AG04450 (cell line): Measurements from ENCODE around the gene FHL1. TPM values are rescaled to one million over a fixed set of nuclear protein-coding genes. Genes with fewer than 3 reads are reported as not detected.

Experiments
- CTCF ChIA-PET: fragments of 300-600, 350-600 bp; formaldehyde crosslinking; extraction: SDS; loops from one replicate; lab custom pipeline; 2022; ENCODE audit warnings: antibody characterized with exemption, inconsistent platforms; lab: Charles Lee
- POLR2A ChIA-PET: fragments of 350-600 bp; formaldehyde crosslinking; extraction: SDS; loops from one replicate; lab custom pipeline; 2021; ENCODE audit warnings: antibody characterized with exemption, inconsistent platforms; lab: Yijun Ruan, JAX
- DNase-seq: peaks from one replicate; pipeline ENCODE4 v3.0.0-alpha.2; 2011; ENCODE audit warnings: low read depth, low spot score
- H3K27ac ChIP-seq: one replicate; pipeline ENCODE4 v1.5.1; 2012; ENCODE audit warnings: low read depth, low read length, control low read depth
- H3K27me3 ChIP-seq: one replicate; pipeline ENCODE4 v1.6.0; 2012; ENCODE audit warnings: low read length; ENCODE audit not compliant: control insufficient read depth, insufficient read depth
- H3K4me3 ChIP-seq: 2 replicates; pipeline ENCODE4 v1.5.1; 2011; ENCODE audit warnings: mild to moderate bottlenecking, low read depth, low read length, control low read depth
- H3K9me3 ChIP-seq: 2 replicates; pipeline ENCODE4 v1.5.1; 2012; ENCODE audit warnings: low read length; ENCODE audit not compliant: control insufficient read depth, insufficient read depth
- polyA plus RNA-seq: library from polyadenylated mRNA; depleted of rRNA; stranded (reverse); fragments of >200 nt; gene quantifications from 2 replicates; pipeline ENCODE4 v1.2.3, GENCODE V29; 2011
- TF ChIP-seq, protein P1 (sequence below): IDR thresholded peaks from 2 replicates; pipeline ENCODE4 v1.5.1; 2011; ENCODE audit warnings: low read depth, low read length, control low read depth, inconsistent platforms

FHL1 gene
- polyA plus RNA-seq, 1 experiment = 158 TPM

DNA sequence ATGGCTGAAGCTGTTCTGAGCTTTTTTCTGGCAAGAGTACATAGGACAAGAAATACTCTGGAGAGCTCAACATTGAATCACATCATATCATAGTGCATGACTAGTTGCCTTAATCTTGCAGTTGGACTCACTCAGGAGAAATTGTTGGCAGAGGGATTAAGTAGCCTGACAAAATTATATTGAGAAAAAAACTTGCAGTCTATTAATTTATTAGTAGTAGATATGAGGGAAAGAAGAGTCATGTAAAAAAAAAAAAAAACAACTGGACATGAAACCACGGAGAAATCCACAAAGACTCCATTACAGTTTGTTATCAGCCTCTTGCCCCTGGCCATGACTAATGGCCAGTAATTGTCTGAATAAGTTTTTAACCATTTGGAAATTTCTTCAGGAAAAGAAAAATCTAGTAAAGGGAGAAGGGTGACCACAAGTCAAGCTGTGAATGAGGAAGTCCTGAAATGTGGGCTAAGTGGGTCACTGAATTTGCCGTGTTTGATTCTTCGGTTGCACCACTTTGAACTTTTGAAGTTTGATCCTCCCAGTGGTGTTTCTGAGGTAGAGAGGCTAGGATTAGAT is 45.6 kb downstream of the FHL1 start:
- POLR2A ChIA-PET = interaction anchor here (1.0 to 1.1 kb wide), 2 partner anchors 16 to 17 kb away, joined by 3 to 5 read pairs; no protein-coding TSS in a partner anchor
- CTCF ChIA-PET = interaction anchor here (1.0 kb wide), 1 partner anchor 16 kb away, joined by 5 read pairs; no protein-coding TSS in a partner anchor
- no peaks in the 10 kb centered on the region for H3K27me3 ChIP-seq
- TF ChIP-seq, protein P1, sequence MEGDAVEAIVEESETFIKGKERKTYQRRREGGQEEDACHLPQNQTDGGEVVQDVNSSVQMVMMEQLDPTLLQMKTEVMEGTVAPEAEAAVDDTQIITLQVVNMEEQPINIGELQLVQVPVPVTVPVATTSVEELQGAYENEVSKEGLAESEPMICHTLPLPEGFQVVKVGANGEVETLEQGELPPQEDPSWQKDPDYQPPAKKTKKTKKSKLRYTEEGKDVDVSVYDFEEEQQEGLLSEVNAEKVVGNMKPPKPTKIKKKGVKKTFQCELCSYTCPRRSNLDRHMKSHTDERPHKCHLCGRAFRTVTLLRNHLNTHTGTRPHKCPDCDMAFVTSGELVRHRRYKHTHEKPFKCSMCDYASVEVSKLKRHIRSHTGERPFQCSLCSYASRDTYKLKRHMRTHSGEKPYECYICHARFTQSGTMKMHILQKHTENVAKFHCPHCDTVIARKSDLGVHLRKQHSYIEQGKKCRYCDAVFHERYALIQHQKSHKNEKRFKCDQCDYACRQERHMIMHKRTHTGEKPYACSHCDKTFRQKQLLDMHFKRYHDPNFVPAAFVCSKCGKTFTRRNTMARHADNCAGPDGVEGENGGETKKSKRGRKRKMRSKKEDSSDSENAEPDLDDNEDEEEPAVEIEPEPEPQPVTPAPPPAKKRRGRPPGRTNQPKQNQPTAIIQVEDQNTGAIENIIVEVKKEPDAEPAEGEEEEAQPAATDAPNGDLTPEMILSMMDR = no peak
- no peak for DNase-seq
- no peaks in the 10 kb centered on the region for H3K9me3 ChIP-seq
- H3K4me3 ChIP-seq = no peak overlapping the region
- no peak overlapping the region for H3K27ac ChIP-seq

DNA sequence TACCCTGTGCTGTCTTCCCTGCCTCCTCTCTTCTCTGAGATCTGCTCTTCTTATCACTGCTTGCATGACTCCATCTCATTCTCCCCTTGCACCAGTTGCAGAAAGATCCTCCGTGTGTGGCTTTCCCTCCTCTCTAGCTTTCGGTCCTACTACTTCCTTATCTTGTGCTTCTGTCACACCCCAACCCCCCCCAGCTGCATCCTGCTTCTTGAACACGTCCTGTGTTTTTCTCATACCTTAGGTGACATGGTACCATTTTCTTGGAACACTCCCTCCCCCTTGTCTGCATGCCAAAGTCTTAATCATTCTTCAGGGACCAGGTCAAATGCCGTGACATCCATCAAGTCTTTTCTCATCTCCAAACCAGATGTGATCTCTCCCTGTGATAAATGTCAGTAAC is 46.4 kb downstream of the FHL1 start:
- no peak for DNase-seq
- no peaks in the 10 kb centered on the region for H3K27me3 ChIP-seq
- TF ChIP-seq, protein P1 = no peak
- no peak overlapping the region for H3K27ac ChIP-seq
- no peak overlapping the region for H3K4me3 ChIP-seq
- CTCF ChIA-PET = no interaction called here
- H3K9me3 ChIP-seq = no peaks in the 10 kb centered on the region
- POLR2A ChIA-PET = interaction anchor here (1.1 kb wide), 1 partner anchor 15 kb away, joined by 3 read pairs; no protein-coding TSS in a partner anchor

DNA sequence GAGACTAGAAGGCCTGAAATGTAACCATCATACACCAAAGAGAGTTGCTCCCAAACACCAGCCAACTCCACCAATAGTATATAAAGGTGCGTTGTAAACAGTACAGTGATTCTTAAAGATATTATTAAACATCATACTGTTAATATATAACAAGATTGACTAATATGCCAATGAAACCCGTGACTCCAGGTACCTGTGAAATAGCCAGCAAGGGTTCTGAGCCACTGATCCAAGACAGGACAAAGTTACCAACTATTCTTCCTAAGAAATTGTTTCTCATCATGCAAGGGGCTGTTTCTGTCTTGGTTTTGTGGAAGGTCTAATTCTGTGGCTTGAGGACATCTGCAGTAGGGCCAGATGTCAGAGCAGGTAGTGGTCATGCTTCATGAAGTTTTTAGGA is 47.2 kb downstream of the FHL1 start:
- Histone ChIP-seq H3K27me3 (no peaks in the 10 kb centered on the region), H3K9me3 (no peaks in the 10 kb centered on the region), H3K27ac (no peak overlapping the region), H3K4me3 (no peak overlapping the region)
- ChIA-PET POLR2A (no interaction called here), CTCF (no interaction called here)
- TF ChIP-seq, protein P1 = no peak
- no peak for DNase-seq

DNA sequence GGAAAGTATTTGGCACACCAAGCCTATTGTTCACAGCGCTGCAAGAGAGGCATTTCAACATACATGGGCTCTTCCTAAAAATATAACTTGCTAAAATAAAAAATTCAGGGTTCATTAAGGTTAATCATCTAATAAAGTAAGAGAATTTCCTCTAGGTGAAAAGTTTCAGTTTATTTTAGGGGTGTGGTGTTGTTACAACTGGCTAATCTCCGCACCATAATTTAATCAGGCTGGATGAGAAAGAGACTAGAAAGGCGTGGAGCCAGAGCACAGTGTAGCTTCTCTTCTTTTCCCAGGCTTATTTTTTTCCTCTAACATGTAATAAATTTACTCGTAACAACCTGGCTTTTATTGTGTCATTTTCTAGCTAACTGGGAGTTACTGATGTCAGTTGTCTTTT is 47.9 kb downstream of the FHL1 start:
- Histone ChIP-seq H3K4me3 (no peak overlapping the region), H3K9me3 (no peaks in the 10 kb centered on the region), H3K27me3 (no peaks in the 10 kb centered on the region), H3K27ac (no peak overlapping the region)
- TF ChIP-seq, protein P1 = no peak
- no peak for DNase-seq
- ChIA-PET POLR2A (no interaction called here), CTCF (interaction anchor here (0.9 kb wide), 1 partner anchor 28 kb away, joined by 3 read pairs; no protein-coding TSS in a partner anchor)

DNA sequence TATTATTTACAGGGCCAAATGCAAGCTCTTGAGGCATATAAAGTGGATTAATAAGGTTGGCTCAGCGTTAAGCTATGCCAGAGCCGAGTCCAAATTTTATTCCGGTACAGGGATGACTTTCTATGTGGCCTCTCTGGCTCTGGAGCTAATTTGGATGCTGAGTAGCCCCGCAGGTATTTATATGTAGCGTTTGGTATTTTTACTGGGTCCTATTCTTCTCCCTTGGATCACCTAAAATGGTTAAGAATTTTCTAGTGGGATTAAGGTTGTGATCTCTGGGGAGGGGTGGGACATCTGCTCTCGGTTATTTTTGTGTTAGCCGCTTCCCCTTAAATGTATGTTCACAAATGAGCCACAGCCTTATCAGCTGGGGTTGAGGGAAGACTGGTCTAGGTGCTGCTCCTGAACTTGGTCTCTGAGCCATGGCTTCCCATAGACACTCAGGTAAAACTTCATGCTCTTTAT is 49.4 kb downstream of the FHL1 start:
- POLR2A ChIA-PET = no interaction called here
- TF ChIP-seq, protein P1 = no peak

More for the DNA sequence above, 49.4 kb downstream of the FHL1 start:
- no peaks in the 10 kb centered on the region for H3K9me3 ChIP-seq
- no peak overlapping the region for H3K4me3 ChIP-seq
- CTCF ChIA-PET = interaction anchor here (1.0 to 1.5 kb wide), 3 partner anchors 9 to 168 kb away, joined by 3 read pairs; no protein-coding TSS in a partner anchor
- no peaks in the 10 kb centered on the region for H3K27me3 ChIP-seq
- no peak overlapping the region for H3K27ac ChIP-seq
- no peak for DNase-seq
